Parathyroid adenoma (tissue), 2 donors: ENCODE results near the gene DGKI.

Source experiments
- H2AFZ ChIP-seq: fragments of 300-600 bp; sonication (generic); one replicate; pipeline ENCODE4 v1.7.0; 2017; ENCODE audit warnings: antibody characterized with exemption, mild to moderate bottlenecking
- H3K27ac ChIP-seq: fragments of 300-600 bp; sonication (generic); one replicate; pipeline ENCODE4 v1.7.0; 2017
- H3K27me3 ChIP-seq: fragments of 300-600 bp; sonication (generic); one replicate; pipeline ENCODE4 v1.7.0; 2017; ENCODE audit warnings: low read length; ENCODE audit not compliant: control insufficient read depth, insufficient read depth
- H3K36me3 ChIP-seq: fragments of 300-600 bp; sonication (generic); one replicate; pipeline ENCODE4 v1.7.0; 2017; ENCODE audit warnings: low read length; ENCODE audit not compliant: control insufficient read depth, insufficient read depth
- H3K4me1 ChIP-seq: fragments of 300-600 bp; sonication (generic); one replicate; pipeline ENCODE4 v1.7.0; 2017; ENCODE audit warnings: control low read depth
- H3K4me2 ChIP-seq: fragments of 300-600 bp; sonication (generic); one replicate; pipeline ENCODE4 v1.7.0; 2017; ENCODE audit warnings: low read length
- H3K4me3 ChIP-seq: fragments of 300-600 bp; sonication (generic); one replicate; pipeline ENCODE4 v1.7.0; 2017; ENCODE audit warnings: low read depth, low read length
- H3K79me2 ChIP-seq: fragments of 300-600 bp; sonication (generic); one replicate; pipeline ENCODE4 v1.7.0; 2017; ENCODE audit warnings: control low read depth
- H3K9ac ChIP-seq: fragments of 300-600 bp; sonication (generic); one replicate; pipeline ENCODE4 v1.7.0; 2017; ENCODE audit warnings: mild to moderate bottlenecking
- H3K9me3 ChIP-seq: fragments of 300-600 bp; sonication (generic); one replicate; pipeline ENCODE4 v1.7.0; 2017; ENCODE audit warnings: low read length; ENCODE audit not compliant: control insufficient read depth
- TF ChIP-seq, protein P1 (sequence below): fragments of 300-600 bp; sonication (generic); IDR thresholded peaks from one replicate; pipeline ENCODE4 v1.7.0; 2017; ENCODE audit warnings: antibody characterized with exemption, mild to moderate bottlenecking
- donor health status: primary hyperparathyroidism.

Gene DGKI

GRCh38 chr7:137657476-137658189 is 189.1 kb downstream of the DGKI start:
- Histone ChIP-seq H3K79me2 (no peaks in the 10 kb centered on the region), H3K4me1 (no peaks in the 10 kb centered on the region), H3K4me2 (no peak overlapping the region), H3K9ac (no peak overlapping the region), H3K4me3 (no peak overlapping the region), H2AFZ (no peak overlapping the region), H3K27me3 (no peaks in the 10 kb centered on the region), H3K27ac (no peak overlapping the region), H3K36me3 (no peaks in the 10 kb centered on the region), H3K9me3 (no peaks in the 10 kb centered on the region)
- TF ChIP-seq, protein P1, sequence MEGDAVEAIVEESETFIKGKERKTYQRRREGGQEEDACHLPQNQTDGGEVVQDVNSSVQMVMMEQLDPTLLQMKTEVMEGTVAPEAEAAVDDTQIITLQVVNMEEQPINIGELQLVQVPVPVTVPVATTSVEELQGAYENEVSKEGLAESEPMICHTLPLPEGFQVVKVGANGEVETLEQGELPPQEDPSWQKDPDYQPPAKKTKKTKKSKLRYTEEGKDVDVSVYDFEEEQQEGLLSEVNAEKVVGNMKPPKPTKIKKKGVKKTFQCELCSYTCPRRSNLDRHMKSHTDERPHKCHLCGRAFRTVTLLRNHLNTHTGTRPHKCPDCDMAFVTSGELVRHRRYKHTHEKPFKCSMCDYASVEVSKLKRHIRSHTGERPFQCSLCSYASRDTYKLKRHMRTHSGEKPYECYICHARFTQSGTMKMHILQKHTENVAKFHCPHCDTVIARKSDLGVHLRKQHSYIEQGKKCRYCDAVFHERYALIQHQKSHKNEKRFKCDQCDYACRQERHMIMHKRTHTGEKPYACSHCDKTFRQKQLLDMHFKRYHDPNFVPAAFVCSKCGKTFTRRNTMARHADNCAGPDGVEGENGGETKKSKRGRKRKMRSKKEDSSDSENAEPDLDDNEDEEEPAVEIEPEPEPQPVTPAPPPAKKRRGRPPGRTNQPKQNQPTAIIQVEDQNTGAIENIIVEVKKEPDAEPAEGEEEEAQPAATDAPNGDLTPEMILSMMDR: no peak

DNA sequence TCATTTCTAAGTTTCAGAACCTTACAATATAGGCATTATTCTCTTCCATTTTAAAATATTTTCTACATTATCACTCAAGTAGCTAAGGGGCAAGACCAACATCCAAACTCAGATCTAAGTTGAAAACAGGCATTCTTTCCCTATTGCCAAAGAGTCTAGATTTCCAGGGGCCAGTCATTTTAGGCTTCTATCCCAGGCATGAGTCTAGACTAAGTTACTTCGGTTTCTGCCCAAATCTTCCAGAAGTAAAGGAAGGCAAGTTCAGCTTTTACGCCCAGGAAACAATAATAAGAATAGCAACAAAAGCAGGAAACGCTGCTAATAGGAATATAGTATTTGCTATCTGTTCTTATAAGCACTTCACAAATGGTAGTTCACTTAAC is 189.9 kb downstream of the DGKI start:
- no peaks in the 10 kb centered on the region for H3K79me2 ChIP-seq
- no peaks in the 10 kb centered on the region for H3K36me3 ChIP-seq
- H3K9ac ChIP-seq: no peak overlapping the region
- H3K9me3 ChIP-seq: no peaks in the 10 kb centered on the region
- H3K27ac ChIP-seq: no peak overlapping the region
- no peaks in the 10 kb centered on the region for H3K4me1 ChIP-seq
- no peak overlapping the region for H3K4me3 ChIP-seq
- H3K4me2 ChIP-seq: no peak overlapping the region
- TF ChIP-seq, protein P1: no peak
- no peak overlapping the region for H2AFZ ChIP-seq
- no peaks in the 10 kb centered on the region for H3K27me3 ChIP-seq

DNA sequence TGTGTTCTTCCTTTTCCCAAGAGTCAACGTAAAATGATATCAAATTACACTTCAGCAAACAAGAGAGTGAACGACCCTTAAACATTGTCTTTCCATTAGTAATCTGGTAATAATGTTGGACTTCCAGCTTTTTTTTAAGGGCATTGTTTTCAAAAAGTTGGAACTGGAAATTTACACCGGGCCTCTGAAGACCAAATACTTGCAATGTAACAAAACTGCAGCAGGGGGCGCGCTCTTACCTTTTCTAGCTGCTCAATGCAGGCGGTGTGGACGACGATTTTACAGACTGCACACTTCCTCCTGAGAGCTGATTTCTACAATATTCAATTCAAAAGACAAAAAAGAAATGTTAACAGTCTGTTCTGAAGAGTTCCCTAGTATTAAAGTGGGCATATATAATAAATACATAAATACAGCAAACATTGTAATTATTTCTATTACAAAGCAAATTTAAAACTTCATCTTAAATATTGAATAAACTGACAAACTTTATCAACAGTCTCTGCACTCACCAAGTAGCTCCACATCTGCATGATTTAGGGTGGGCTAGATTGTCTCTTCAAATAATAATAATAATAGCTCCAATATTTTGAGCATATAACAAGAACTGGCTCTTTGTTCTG is 190.4 kb downstream of the DGKI start:
- TF ChIP-seq, protein P1: peak; percentile 85
- Histone ChIP-seq H3K27me3 (no peaks in the 10 kb centered on the region), H3K36me3 (no peaks in the 10 kb centered on the region), H3K4me2 (no peak overlapping the region), H3K4me3 (no peak overlapping the region), H3K9me3 (no peaks in the 10 kb centered on the region), H3K79me2 (no peaks in the 10 kb centered on the region), H3K9ac (no peak overlapping the region), H3K4me1 (no peaks in the 10 kb centered on the region), H2AFZ (peak overlapping the region; percentile 30), H3K27ac (no peak overlapping the region)

GRCh38 chr7:137655804-137656203 is 191.0 kb downstream of the DGKI start:
- H3K4me3 ChIP-seq: no peak overlapping the region
- H3K27ac ChIP-seq: no peak overlapping the region

More at GRCh38 chr7:137655804-137656203, 191.0 kb downstream of the DGKI start:
- no peak overlapping the region for H3K9ac ChIP-seq
- no peaks in the 10 kb centered on the region for H3K9me3 ChIP-seq
- TF ChIP-seq, protein P1: no peak
- peak overlapping the region; percentile 30 for H2AFZ ChIP-seq
- no peaks in the 10 kb centered on the region for H3K79me2 ChIP-seq
- H3K4me1 ChIP-seq: no peaks in the 10 kb centered on the region
- H3K36me3 ChIP-seq: no peaks in the 10 kb centered on the region
- no peaks in the 10 kb centered on the region for H3K27me3 ChIP-seq
- no peak overlapping the region for H3K4me2 ChIP-seq
